Stimulated activated CD4-positive, alpha-beta T cell treated with anti-CD3 and anti-CD28 coated beads, TNF-alpha, amount 100 ng/mL, for 24 hours (primary cell): ENCODE data around the gene IL36A.

Experiments
- DNase-seq, 3 experiments: peaks; one replicate each; pipeline ENCODE4 v3.0.0-alpha.2; 2020; ENCODE audit warnings: low read depth in 3 of 3

The IL36A gene

GRCh38 chr2:113050921-113051895 is 45.9 kb downstream of the IL36A start:
- DNase-seq, result no peak

- no peak for DNase-seq
Observed at GRCh38 chr2:113052396-113052917, 47.2 kb downstream of the IL36A start, which contains the start of gene IL36B. IL36B (minus strand) TSS chr2:113052867.

GRCh38 chr2:113053666-113054065 is 48.4 kb downstream of the IL36A start:
- no peak for DNase-seq

- no peak for DNase-seq
Observed at GRCh38 chr2:113054066-113054465, 48.8 kb downstream of the IL36A start.

- no peak for DNase-seq
Observed at GRCh38 chr2:113056521-113056920, 51.3 kb downstream of the IL36A start.

- no peak for DNase-seq
Observed at GRCh38 chr2:113057117-113057516, 51.9 kb downstream of the IL36A start.
